Fibroblast of pulmonary artery (primary cell): ENCODE data around the gene TBC1D1.

ENCODE experiments used
- DNase-seq: peaks from one replicate; pipeline ENCODE4 v3.0.0-alpha.2; 2010; ENCODE audit warnings: low read depth
- H3K4me3 ChIP-seq: replicated peaks from 2 replicates; pipeline ENCODE4 v1.5.1; 2011; ENCODE audit warnings: low read depth, mild to moderate bottlenecking, control low read depth, low read length, moderate library complexity
- TF ChIP-seq, protein P1 (sequence below): IDR thresholded peaks from 2 replicates; pipeline ENCODE4 v1.5.1; 2011; ENCODE audit warnings: mild to moderate bottlenecking, control low read depth, low read length, inconsistent platforms; ENCODE audit errors: missing control alignments

TBC1D1 gene

DNA sequence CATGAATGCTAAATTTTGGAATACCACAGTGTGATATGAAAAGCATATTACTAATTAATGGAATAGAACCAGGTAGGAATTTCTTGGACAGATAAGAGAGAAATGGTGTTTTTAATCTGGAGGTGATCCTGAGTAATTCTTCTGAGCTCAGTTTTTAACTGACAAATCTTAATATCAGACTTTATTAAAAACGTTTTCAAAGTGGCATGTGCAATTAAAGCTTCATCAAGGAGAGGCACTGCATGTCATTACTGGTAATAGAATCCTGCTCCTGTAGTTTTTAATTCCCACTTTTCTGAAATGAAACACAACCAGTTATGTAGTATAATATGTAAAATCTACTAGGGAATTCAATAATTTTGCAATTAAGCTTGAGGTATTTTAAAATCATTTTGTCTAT lies 62.3 kb downstream of the TBC1D1 start:
- TF ChIP-seq, protein P1, sequence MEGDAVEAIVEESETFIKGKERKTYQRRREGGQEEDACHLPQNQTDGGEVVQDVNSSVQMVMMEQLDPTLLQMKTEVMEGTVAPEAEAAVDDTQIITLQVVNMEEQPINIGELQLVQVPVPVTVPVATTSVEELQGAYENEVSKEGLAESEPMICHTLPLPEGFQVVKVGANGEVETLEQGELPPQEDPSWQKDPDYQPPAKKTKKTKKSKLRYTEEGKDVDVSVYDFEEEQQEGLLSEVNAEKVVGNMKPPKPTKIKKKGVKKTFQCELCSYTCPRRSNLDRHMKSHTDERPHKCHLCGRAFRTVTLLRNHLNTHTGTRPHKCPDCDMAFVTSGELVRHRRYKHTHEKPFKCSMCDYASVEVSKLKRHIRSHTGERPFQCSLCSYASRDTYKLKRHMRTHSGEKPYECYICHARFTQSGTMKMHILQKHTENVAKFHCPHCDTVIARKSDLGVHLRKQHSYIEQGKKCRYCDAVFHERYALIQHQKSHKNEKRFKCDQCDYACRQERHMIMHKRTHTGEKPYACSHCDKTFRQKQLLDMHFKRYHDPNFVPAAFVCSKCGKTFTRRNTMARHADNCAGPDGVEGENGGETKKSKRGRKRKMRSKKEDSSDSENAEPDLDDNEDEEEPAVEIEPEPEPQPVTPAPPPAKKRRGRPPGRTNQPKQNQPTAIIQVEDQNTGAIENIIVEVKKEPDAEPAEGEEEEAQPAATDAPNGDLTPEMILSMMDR: no peak
- no peak overlapping the region for H3K4me3 ChIP-seq
- DNase-seq: no peak

DNA sequence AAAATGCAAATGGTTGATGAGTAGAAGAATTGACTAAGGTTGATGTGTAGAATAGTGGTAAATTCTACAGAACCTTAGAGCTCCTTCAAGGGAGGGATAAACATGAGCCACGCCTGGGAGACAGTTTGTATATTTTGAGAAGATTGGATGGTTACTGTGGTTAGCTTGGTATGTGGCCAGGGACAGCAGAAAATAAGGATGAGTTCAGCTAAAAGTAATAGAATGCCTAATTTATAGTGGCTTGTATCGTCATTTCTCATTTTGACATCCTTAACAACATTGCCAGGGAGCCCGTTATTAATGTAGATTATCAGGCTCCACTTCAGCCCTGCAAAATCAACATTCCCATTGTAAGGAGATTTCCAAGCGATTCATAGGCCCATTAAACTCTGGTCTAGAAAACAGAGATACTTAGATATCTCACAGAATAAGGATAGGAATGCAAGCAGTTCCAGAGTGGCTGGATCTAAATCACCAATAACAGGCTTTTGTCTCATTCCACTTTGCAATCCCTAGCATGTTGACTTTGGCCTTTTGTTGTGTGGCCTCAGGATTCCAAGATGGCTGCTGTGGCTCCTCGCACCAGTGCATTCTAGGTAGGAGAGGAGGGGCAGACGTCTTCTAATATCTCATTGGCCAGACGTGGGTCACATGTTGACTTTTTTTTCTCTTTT lies 62.9 kb downstream of the TBC1D1 start:
- no peak for DNase-seq
- H3K4me3 ChIP-seq: no peak overlapping the region
- TF ChIP-seq, protein P1: no peak

DNA sequence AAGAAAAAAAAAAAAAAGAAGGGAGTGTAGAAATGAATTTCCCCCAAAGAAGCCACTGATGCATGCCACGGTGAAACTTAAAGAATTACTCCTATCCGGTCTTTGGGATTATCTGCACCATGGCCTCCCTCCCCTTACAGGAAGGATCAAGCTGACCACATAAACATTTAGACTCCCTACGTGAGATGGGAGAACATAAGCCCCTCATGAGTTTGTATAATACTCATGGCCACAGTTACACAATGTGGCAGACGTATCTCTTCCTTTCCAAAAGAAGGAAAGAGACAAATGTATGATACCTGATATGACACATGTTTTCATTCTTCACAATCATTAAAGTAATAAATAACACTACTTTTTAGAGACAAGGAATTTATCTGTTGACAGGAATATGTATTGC lies 66.1 kb downstream of the TBC1D1 start:
- H3K4me3 ChIP-seq: no peak overlapping the region
- TF ChIP-seq, protein P1: no peak
- DNase-seq: no peak

DNA sequence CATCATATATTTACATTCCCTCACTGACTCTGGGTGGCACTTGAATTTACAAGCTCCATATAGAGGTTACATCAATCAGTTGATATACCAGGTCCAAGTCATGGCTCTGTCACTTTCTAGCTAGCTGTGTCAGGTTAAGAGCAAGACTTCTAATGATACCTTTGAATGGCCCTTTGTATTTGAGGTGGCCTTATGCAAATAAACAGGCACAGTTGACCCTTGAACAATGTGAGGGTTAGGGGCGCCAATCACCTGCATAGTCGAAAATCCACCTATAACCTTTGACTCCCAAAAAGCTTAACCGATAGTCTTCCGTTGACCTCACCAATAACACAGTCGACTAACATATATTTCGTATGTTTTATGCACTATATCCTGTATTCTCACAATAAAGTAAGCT lies 68.0 kb downstream of the TBC1D1 start:
- TF ChIP-seq, protein P1: no peak
- H3K4me3 ChIP-seq: no peak overlapping the region
- no peak for DNase-seq

DNA sequence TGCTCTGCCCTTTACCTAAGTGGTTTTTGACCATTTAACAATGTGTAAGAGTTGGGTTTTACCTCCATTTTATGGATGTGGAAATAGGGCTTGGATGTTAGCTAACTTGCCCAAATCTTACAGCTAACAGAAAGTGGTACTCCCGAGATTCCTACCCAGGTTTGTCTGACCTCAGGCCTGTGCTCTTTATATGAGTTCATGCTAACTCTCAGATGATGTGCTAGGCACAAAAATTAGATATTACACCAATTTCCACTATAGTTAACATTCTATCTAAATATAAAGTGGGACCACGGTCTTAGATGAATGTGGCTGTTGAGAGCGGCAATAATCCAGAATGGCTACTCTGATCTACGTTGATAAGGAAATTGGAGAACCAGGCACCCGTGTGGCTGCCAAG lies 69.2 kb downstream of the TBC1D1 start, which contains the start of gene PTTG2:
PTTG2 (plus strand) TSS at position 301 of the 400 bp plus-strand sequence; CDS start at position 338, 37 bp downstream.
- H3K4me3 ChIP-seq: no peak within 1 kb of the TSS
- DNase-seq: no peak
- TF ChIP-seq, protein P1: no peak

DNA sequence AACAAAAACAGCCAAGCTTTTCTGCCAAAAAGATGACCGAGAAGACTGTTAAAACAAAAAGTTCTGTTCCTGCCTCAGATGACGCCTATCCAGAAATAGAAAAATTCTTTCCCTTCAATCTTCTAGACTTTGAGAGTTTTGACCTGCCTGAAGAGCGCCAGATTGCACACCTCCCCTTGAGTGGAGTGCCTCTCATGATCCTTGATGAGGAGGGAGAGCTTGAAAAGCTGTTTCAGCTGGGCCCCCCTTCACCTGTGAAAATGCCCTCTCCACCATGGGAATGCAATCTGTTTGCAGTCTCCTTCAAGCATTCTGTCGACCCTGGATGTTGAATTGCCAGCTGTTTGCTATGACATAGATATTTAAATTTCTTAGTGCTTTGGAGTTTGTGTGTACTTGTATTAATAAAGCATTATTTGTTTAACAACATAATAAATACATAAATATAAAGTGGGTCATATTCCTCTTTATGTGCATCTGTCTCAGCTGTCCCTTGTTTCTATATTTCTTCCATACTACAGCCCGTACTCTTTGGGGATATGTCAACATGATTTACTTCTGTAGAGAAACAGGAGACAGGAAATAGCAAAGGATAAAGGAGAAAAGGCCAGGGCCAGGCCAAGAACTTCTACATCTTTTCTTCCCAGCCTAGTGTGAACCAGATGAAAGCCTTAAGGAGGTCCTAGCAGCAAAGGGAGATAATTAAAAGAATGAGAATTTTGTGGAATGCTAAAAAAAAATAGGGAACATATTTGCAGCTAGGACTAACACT lies 70.0 kb downstream of the TBC1D1 start:
- no peak overlapping the region for H3K4me3 ChIP-seq
- DNase-seq: no peak
- TF ChIP-seq, protein P1: no peak
